H1 (cell line): ENCODE data around the gene CASP1. TPM values are rescaled to one million over a fixed set of nuclear protein-coding genes. Genes with fewer than 3 reads are reported as not detected.

Source experiments
- CTCF ChIA-PET: fragments of 300-600 bp; sonication (Branson Sonifier 250); formaldehyde crosslinking; loops from one replicate; lab custom pipeline; 2021; ENCODE audit not compliant: partially characterized antibody; lab: Charles Lee
- POLR2A ChIA-PET: fragments of 300-600 bp; sonication (Branson Sonifier 250); formaldehyde crosslinking; loops from one replicate; lab custom pipeline; 2021; ENCODE audit warnings: inconsistent platforms; ENCODE audit not compliant: partially characterized antibody; lab: Charles Lee
- DNase-seq, 2 experiments: peaks; one replicate each; pipeline versions ENCODE4 v3.0.0 to v3.0.0-alpha.2; 2010 to 2022; ENCODE audit warnings: low spot score in 2 of 2, low read depth in 1 of 2, mixed read lengths in 1 of 2
- FAIRE-seq: peaks from 2 replicates; lab custom pipeline; 2011; peaks lifted over from hg19 to GRCh38; lab: Jason Lieb, UNC
- H2AFZ ChIP-seq: 2 replicates; pipeline ENCODE4 v1.8.1; 2012; ENCODE audit warnings: low read length, inconsistent platforms
- H2AK5ac ChIP-seq: 2 replicates; pipeline ENCODE4 v1.6.1; 2013; ENCODE audit warnings: low read depth, low read length
- H2BK120ac ChIP-seq: replicated peaks from 2 replicates; pipeline ENCODE3; 2013; ENCODE audit warnings: low read depth, low read length, inconsistent platforms
- H2BK12ac ChIP-seq: 2 replicates; pipeline ENCODE4 v1.6.1; 2013; ENCODE audit warnings: low read depth, low read length
- H2BK15ac ChIP-seq: 2 replicates; pipeline ENCODE4 v1.6.1; 2013; ENCODE audit warnings: low read length
- H2BK20ac ChIP-seq: 2 replicates; pipeline ENCODE4 v1.6.1; 2013; ENCODE audit warnings: low read length
- H2BK5ac ChIP-seq: 2 replicates; pipeline ENCODE4 v1.6.1; 2013; ENCODE audit warnings: low read depth, low read length
- H3K14ac ChIP-seq: 2 replicates; pipeline ENCODE4 v1.6.1; 2013; ENCODE audit warnings: inconsistent platforms; ENCODE audit not compliant: insufficient read length
- H3K18ac ChIP-seq: 2 replicates; pipeline ENCODE4 v1.6.1; 2013; ENCODE audit warnings: low read length; ENCODE audit errors: extremely low read depth
- H3K23ac ChIP-seq: 2 replicates; pipeline ENCODE4 v1.6.1; 2013; ENCODE audit warnings: inconsistent platforms; ENCODE audit not compliant: insufficient read length
- H3K23me2 ChIP-seq: 2 replicates; pipeline ENCODE4 v1.6.1; 2013; ENCODE audit warnings: low read depth, low read length
- H3K27ac ChIP-seq: 2 replicates; pipeline ENCODE4 v1.6.1; 2011; ENCODE audit warnings: low read depth, low read length, inconsistent platforms
- H3K27me3 ChIP-seq, 4 experiments: replicated peaks in 1 of 4; 1 replicate in 1 of 4; 2 replicates in 3 of 4; pipeline versions ENCODE4 v1.6.1 to v1.8.1; 2011 to 2013; ENCODE audit warnings: low read length in 3 of 4, mild to moderate bottlenecking in 3 of 4, inconsistent platforms in 2 of 4, mixed read lengths in 2 of 4, moderate library complexity in 1 of 4; ENCODE audit not compliant: control insufficient read depth in 3 of 4, insufficient read depth in 3 of 4; ENCODE audit errors: extremely low read depth in 1 of 4
- H3K36me3 ChIP-seq, 4 experiments: 2 replicates each; pipeline versions ENCODE4 v1.6.1 to v1.8.1; 2011 to 2013; ENCODE audit warnings: mild to moderate bottlenecking in 4 of 4, low read length in 3 of 4, moderate library complexity in 2 of 4, control low read depth in 1 of 4, inconsistent platforms in 1 of 4; ENCODE audit not compliant: insufficient read depth in 4 of 4, control insufficient read depth in 2 of 4
- H3K4ac ChIP-seq: replicated peaks from 2 replicates; pipeline ENCODE3; 2013; ENCODE audit warnings: low read length, low read depth, mixed read lengths, inconsistent platforms; ENCODE audit not compliant: insufficient read length
- H3K4me1 ChIP-seq, 4 experiments: replicated peaks in 1 of 4; 1 replicate in 1 of 4; 2 replicates in 3 of 4; pipeline versions ENCODE4 v1.6.1 to v1.8.1; 2011 to 2013; ENCODE audit warnings: low read length in 3 of 4, inconsistent platforms in 2 of 4, mixed read lengths in 1 of 4; ENCODE audit not compliant: insufficient read depth in 4 of 4, control insufficient read depth in 3 of 4
- H3K4me2 ChIP-seq, 2 experiments: 2 replicates each; pipeline versions ENCODE4 v1.6.1 to v1.8.1; 2011 to 2013; ENCODE audit warnings: low read depth in 2 of 2, low read length in 2 of 2, control low read depth in 1 of 2, inconsistent platforms in 1 of 2, mild to moderate bottlenecking in 1 of 2; ENCODE audit not compliant: insufficient read depth in 1 of 2
- H3K4me3 ChIP-seq, 4 experiments: fragments of 200-600, 300-600 bp in 1 of 4; sonication (generic), shearing (Covaris generic), sonication (Bioruptor Twin) in 1 of 4; 2 replicates each; pipeline versions ENCODE4 v1.5.1 to v1.8.1; 2011 to 2016; ENCODE audit warnings: low read length in 4 of 4, low read depth in 3 of 4, control low read depth in 2 of 4, inconsistent platforms in 2 of 4, mild to moderate bottlenecking in 2 of 4, mixed read lengths in 1 of 4, moderate library complexity in 1 of 4; ENCODE audit not compliant: insufficient read depth in 2 of 4; ENCODE audit errors: extremely low read depth in 1 of 4
- H3K56ac ChIP-seq: replicated peaks from 2 replicates; pipeline ENCODE3; 2013; ENCODE audit warnings: low read depth, mild to moderate bottlenecking, mixed read lengths, low read length, inconsistent platforms; ENCODE audit not compliant: insufficient read length
- H3K79me1 ChIP-seq: 2 replicates; pipeline ENCODE4 v1.6.1; 2013; ENCODE audit warnings: low read depth, low read length, control low read depth
- H3K79me2 ChIP-seq, 2 experiments: 2 replicates each; pipeline versions ENCODE4 v1.6.1 to v1.8.1; 2012 to 2013; ENCODE audit warnings: low read length in 2 of 2, mild to moderate bottlenecking in 2 of 2, inconsistent platforms in 1 of 2; ENCODE audit not compliant: insufficient read depth in 2 of 2, control insufficient read depth in 1 of 2
- H3K9ac ChIP-seq, 4 experiments: replicated peaks in 1 of 4; 1 replicate in 1 of 4; 2 replicates in 3 of 4; pipeline versions ENCODE4 v1.6.1 to v1.8.1; 2011 to 2013; ENCODE audit warnings: low read depth in 3 of 4, low read length in 3 of 4, control low read depth in 2 of 4, mild to moderate bottlenecking in 2 of 4, moderate library complexity in 2 of 4, inconsistent platforms in 1 of 4; ENCODE audit errors: extremely low read depth in 1 of 4
- H3K9me3 ChIP-seq, 2 experiments: 2 replicates each; pipeline versions ENCODE4 v1.6.1 to v1.8.1; 2012 to 2013; ENCODE audit warnings: mild to moderate bottlenecking in 2 of 2, moderate library complexity in 2 of 2, control low read depth in 1 of 2, inconsistent platforms in 1 of 2, low read depth in 1 of 2, low read length in 1 of 2, mixed read lengths in 1 of 2; ENCODE audit not compliant: insufficient read depth in 2 of 2
- H4K20me1 ChIP-seq, 2 experiments: replicated peaks in 1 of 2; 2 replicates each; pipeline versions ENCODE3 to v1.8.1; 2011 to 2013; ENCODE audit warnings: inconsistent platforms in 2 of 2, low read length in 2 of 2, mild to moderate bottlenecking in 1 of 2; ENCODE audit not compliant: insufficient read depth in 2 of 2, control insufficient read depth in 1 of 2
- H4K5ac ChIP-seq: 2 replicates; pipeline ENCODE4 v1.6.1; 2013; ENCODE audit warnings: low read length, low read depth, mixed read lengths, inconsistent platforms; ENCODE audit not compliant: insufficient read length
- H4K8ac ChIP-seq: 2 replicates; pipeline ENCODE4 v1.8.0; 2013; ENCODE audit warnings: mild to moderate bottlenecking, moderate library complexity, low read length, inconsistent platforms; ENCODE audit not compliant: insufficient read depth; ENCODE audit errors: extremely low read depth
- H4K91ac ChIP-seq: replicated peaks from 2 replicates; pipeline ENCODE3; 2013; ENCODE audit warnings: low read length, mixed read lengths, inconsistent platforms; ENCODE audit not compliant: insufficient read length
- BRCA1 ChIP-seq: IDR thresholded peaks from 2 replicates; pipeline ENCODE4 v1.6.1; 2012; ENCODE audit warnings: low read depth, low read length, improper control_type of control experiment
- CBX8 ChIP-seq: fragments of 300-800, 300-1000 bp; sonication (generic); IDR thresholded peaks from 2 replicates; pipeline ENCODE4 v1.7.1; 2016; ENCODE audit warnings: low read depth, low read length, borderline replicate concordance
- CREB1 ChIP-seq: IDR thresholded peaks from 2 replicates; pipeline ENCODE4 v1.6.1; 2012; ENCODE audit warnings: inconsistent platforms
- JUN ChIP-seq: IDR thresholded peaks from 2 replicates; pipeline ENCODE4 v1.6.1; 2011; ENCODE audit warnings: low read depth, mild to moderate bottlenecking, improper control_type of control experiment, low read length
- KDM4A ChIP-seq: IDR thresholded peaks from one replicate; pipeline ENCODE4 v1.7.1; 2012; ENCODE audit warnings: low read depth, mild to moderate bottlenecking, moderate library complexity, low read length, inconsistent platforms; ENCODE audit not compliant: severe bottlenecking
- KDM5A ChIP-seq: fragments of 200-600 bp; IDR thresholded peaks from 2 replicates; pipeline ENCODE4 v1.7.1; 2012; ENCODE audit warnings: mild to moderate bottlenecking, low read length, inconsistent platforms, mixed read lengths
- NANOG ChIP-seq: IDR thresholded peaks from 2 replicates; pipeline ENCODE4 v1.6.1; 2011; ENCODE audit warnings: low read length, low read depth, mild to moderate bottlenecking, inconsistent platforms; ENCODE audit not compliant: insufficient read depth, poor library complexity, severe bottlenecking
- POLR2AphosphoS5 ChIP-seq: IDR thresholded peaks from 2 replicates; pipeline ENCODE4 v1.6.1; 2011; ENCODE audit warnings: low read depth, low read length
- POU5F1 ChIP-seq: IDR thresholded peaks from 2 replicates; pipeline ENCODE4 v1.6.1; 2011; ENCODE audit warnings: low read depth, mild to moderate bottlenecking, low read length, moderate library complexity
- SIX5 ChIP-seq: IDR thresholded peaks from 2 replicates; pipeline ENCODE4 v1.6.1; 2011; ENCODE audit warnings: mild to moderate bottlenecking, low read depth, low read length
- SUZ12 ChIP-seq: fragments of 200-600 bp; sonication (generic); IDR thresholded peaks from 2 replicates; pipeline ENCODE4 v1.6.1; 2012; ENCODE audit warnings: mild to moderate bottlenecking, inconsistent platforms, low read length, moderate library complexity, mixed read lengths
- TCF12 ChIP-seq: IDR thresholded peaks from 2 replicates; pipeline ENCODE4 v1.6.1; 2011; ENCODE audit warnings: low read depth, mild to moderate bottlenecking, low read length
- WGBS, 2 experiments: shearing (Covaris generic) in 1 of 2; methylation state at CpG; one replicate each; pipeline versions ENCODE4 v1.1.6 to v1.1.7; 2013 to 2015; ENCODE audit warnings: low lambda C conversion rate in 2 of 2, mixed read lengths in 2 of 2, inconsistent platforms in 1 of 2, low coverage in 1 of 2, missing lambda C conversion rate in 1 of 2; ENCODE audit not compliant: insufficient replicate concordance in 2 of 2, insufficient coverage in 1 of 2, insufficient read length in 1 of 2; ENCODE audit errors: extremely low coverage in 1 of 2, missing lambda C conversion rate in 1 of 2; 5-methylcytosine and 5-hydroxymethylcytosine counted together
- polyA plus RNA-seq, 7 experiments: library from polyadenylated mRNA; depleted of rRNA in 3 of 7; stranded (reverse) in 5 of 7; unstranded in 2 of 7; fragments of >200 nt in 5 of 7; fragments of 200-250 nt in 2 of 7; gene quantifications; 1 replicate in 5 of 7; 2 replicates in 1 of 7; 4 replicates in 1 of 7; pipeline versions ENCODE4 v1.2.1 to v1.2.3, GENCODE V29; 2011 to 2013; ENCODE audit warnings: missing spikeins in 2 of 7, mixed read lengths in 2 of 7
- total RNA-seq: library from RNA; stranded (reverse); fragmentation: NEBNext Ultra II Directional; extraction: Animal tissue kit (Norgen Biotek cat#: 25700); gene quantifications from 2 replicates; pipeline ENCODE4 v1.2.1, GENCODE V29; 2021
- TF ChIP-seq, protein P1 (sequence below): IDR thresholded peaks from 2 replicates; pipeline ENCODE4 v1.6.1; 2011; ENCODE audit warnings: low read depth, mild to moderate bottlenecking, low read length; ENCODE audit not compliant: insufficient read depth

The CASP1 gene
- total and polyA plus RNA-seq, 2 of the 8 experiments (the other 6 are each of a cell fraction or from before 2014, with no cell fraction given): not detected

DNA sequence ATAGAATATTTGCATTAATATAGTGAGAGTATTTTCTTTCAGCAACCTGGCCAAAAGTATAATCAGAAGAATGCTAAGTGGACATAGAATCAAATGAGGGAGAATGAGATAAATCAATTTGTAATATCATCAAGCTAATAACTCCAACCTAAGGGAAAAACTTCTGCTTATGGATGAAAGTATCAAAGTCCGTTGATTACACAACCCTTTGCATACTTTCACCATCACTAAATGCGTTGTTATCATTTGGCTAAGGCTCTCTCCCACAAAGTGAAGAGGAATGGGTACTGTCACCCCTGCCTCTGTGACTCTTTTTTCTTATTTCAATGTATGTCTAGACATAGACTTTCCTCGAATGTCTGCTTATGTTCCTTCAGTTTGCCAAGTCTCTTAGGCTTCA, 50.1 kb downstream of the CASP1 start:
- no peak overlapping the region for H3K18ac ChIP-seq
- H2BK12ac ChIP-seq: no peak overlapping the region
- ChIA-PET POLR2A (no interaction called here), CTCF (interaction anchor here (2.3 kb wide), 1 partner anchor 16 kb away, joined by 5 read pairs; no protein-coding TSS in a partner anchor)
- no peak overlapping the region for H3K27ac ChIP-seq
- H3K14ac ChIP-seq: no peak overlapping the region
- H3K36me3 ChIP-seq: no peaks in the 10 kb centered on the region
- TF ChIP-seq KDM5A (no peak), JUN (no peak), SIX5 (no peak), NANOG (no peak), CREB1 (no peak), BRCA1 (no peak), SUZ12 (no peak), KDM4A (no peak), POLR2AphosphoS5 (no peak), CBX8 (no peak), POU5F1 (no peak), TCF12 (no peak)
- TF ChIP-seq, protein P1, sequence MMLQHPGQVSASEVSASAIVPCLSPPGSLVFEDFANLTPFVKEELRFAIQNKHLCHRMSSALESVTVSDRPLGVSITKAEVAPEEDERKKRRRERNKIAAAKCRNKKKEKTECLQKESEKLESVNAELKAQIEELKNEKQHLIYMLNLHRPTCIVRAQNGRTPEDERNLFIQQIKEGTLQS: no peak
- no peaks in the 10 kb centered on the region for H3K4me1 ChIP-seq
- H4K20me1 ChIP-seq: no peaks in the 10 kb centered on the region
- H3K9ac ChIP-seq: no peak overlapping the region
- H2BK120ac ChIP-seq: no peak overlapping the region
- no peak overlapping the region for H2BK20ac ChIP-seq
- no peak for DNase-seq
- no peak overlapping the region for H4K5ac ChIP-seq
- H2AFZ ChIP-seq: no peak overlapping the region
- H3K4me2 ChIP-seq: no peak overlapping the region
- WGBS, 2 experiments: 84% methylated on average over 3 of the region's 3 CpGs; no CpG with 5 or more reads in 1 of the 2 experiments
- no peaks in the 10 kb centered on the region for H3K23me2 ChIP-seq
- no peak overlapping the region for H4K91ac ChIP-seq
- H3K23ac ChIP-seq: no peak overlapping the region
- no peak for FAIRE-seq
- H2AK5ac ChIP-seq: no peak overlapping the region
- H4K8ac ChIP-seq: no peak overlapping the region
- H3K4me3 ChIP-seq: no peak overlapping the region
- H3K9me3 ChIP-seq: no peaks in the 10 kb centered on the region
- H3K79me1 ChIP-seq: no peaks in the 10 kb centered on the region
- no peak overlapping the region for H2BK5ac ChIP-seq
- no peak overlapping the region for H3K4ac ChIP-seq
- H2BK15ac ChIP-seq: no peak overlapping the region
- no peaks in the 10 kb centered on the region for H3K79me2 ChIP-seq
- H3K27me3 ChIP-seq: no peaks in the 10 kb centered on the region
- H3K56ac ChIP-seq: no peak overlapping the region
